HG03060 (cell line): ENCODE data around the gene SSNA1.
"Not testable (repeated sequence)": the region's sequence is repeated elsewhere in the genome, so short reads cannot be mapped to it uniquely, and the experiment has no call there.

Source experiments
- ATAC-seq: cut with Tn5 transposase; IDR thresholded peaks from one replicate; pipeline ENCODE4 v1.9.1; 2021; ENCODE audit warnings: low read depth, moderate number of reproducible peaks; ENCODE audit not compliant: unreplicated experiment

SSNA1 gene

DNA sequence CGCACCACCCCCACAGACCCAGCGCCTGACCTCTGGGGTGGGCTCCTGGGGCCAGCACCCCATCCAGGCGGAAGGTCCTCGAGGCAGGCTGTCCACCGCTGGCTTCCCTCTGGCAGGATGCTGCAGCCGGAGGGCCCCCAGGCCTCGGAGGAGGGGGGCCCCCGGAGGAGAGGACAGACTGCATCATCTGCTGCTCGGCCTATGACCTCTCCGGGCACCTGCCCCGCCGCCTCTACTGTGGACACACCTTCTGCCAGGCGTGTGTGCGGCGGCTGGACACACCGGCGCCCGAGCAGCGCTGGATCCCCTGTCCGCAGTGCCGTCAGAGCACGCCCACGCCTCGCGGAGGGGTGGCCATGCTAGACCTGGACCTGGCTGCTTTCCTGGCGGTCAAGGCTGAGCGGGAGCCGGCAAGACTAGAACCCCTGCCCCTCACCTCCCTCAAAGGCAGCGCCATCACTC, 40.1 kb downstream of the SSNA1 start:
- no peak for ATAC-seq

DNA sequence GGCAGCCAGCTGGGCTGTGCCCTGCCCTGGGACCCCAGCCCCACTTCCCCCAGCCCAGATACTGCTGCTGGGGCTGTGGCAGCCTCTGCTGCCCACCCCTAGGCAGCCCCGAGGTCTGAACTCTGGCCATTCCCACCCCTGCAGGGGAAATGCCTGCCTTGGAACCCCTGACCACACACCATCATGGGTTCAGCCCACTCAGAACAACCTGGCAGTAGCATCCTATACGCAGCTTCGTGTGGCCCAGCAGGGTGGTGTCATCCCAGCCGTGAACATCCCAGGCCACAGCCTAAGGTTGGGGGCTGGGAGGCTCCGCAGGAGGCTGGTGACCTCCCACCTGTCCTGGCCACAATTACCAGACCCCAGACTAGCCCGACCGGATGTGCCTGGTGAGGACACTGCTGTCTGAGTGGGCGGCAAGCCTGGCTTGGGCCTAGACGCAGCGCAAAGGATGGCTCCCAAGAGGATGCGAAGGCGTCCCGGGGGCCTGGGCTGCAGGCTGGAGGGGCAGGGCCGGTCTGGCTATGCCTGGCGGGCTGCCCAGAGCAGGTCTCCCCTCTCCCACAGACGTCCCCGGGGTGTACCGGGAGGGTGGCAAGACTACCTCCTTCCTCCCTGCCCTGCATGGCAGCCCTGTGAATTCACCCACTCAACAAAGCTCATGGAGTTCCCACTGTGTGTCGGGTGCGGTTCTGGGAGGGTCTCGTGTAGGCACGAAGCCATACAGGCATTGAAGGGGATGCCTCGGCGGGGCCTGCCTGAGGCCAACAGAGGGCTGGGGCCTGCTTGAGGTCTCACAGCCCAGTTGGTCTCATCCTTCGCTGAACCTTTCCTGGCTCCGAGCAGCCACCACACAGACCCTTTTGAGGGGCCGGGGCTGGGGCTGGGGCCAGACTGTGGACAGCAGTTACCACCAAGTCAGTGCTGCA, 40.8 kb downstream of the SSNA1 start:
- no peak for ATAC-seq

DNA sequence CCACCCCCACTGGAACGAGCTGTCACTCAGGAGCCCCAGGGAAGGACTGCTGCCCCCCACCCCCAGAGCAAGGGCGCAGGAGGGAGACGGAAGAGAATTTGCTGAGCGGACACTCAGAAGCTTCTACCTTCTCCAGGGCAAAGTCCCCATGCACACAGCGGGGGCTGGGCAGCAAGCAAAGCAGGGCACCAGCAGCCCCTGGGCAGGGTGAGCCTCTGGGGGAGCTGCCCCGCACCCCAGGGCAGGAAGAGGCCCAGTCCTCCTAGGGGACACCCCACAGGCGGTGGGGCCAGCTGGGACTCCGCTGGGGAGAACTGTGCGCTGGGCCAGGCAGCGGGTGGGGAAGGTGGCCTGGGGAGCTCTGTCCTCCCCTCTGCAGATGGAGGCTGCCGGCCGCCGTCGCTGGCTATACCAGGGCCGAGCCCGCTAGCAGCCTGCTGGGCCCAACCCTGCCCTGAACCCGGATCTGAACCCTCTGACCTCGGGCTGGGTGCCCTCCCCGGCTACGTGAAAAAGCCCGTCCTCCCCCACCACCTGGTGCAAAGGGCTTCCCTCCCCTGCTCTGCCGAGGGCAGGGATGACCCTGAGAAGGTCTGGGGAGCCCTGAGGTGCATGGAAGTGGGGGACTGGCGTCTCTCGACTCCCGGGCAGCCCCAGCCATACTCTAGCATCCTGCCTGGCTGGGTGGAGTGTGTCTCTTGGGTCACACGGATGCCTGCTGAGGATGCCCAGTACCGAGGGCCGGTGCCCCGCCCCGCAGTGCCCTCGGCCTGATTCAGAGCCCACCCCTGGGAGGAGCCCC, 41.6 kb downstream of the SSNA1 start:
- no peak for ATAC-seq

GRCh38 chr9:137230705-137231371, 42.4 kb downstream of the SSNA1 start, which contains the start of gene SLC34A3:
TSS of gene SLC34A3 (plus strand) at chr9:137230901. CDS start at chr9:137231703, 802 bp downstream.
- no peak for ATAC-seq

DNA sequence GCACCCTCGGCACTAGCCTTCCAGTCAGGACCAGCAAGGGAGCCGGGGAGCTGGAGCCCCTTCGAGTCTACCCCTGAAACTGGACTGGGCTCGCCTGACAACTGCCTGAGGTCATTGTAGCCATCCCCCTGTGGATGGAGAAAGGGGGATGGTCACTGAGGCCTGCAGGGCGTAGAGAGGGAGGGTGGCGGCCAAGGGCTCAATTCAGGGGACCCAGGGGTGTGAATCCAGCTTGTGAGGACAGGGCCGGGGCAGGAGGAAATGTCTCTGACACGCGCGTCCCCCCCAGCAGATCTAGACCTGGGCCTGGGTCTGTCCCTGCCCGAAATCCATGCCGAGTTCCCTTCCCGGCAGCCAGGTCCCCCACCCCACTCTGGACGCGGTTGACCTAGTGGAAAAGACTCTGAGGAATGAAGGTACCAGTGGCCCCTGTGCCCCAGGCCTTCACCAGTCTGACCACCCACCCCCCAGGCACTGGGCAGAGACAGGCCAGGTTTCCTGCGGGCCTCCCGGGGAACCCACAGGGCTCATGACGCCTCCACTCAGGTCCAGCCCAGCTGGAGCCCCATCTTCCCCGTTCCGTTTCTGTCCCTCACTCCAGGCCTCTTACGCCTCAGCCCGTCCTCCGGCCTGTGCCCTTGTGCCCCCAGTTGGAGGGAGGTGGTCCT, 43.0 kb downstream of the SSNA1 start:
- no peak for ATAC-seq

GRCh38 chr9:137232101-137232500, 43.6 kb downstream of the SSNA1 start:
- ATAC-seq = no peak

GRCh38 chr9:137232510-137232909, 44.0 kb downstream of the SSNA1 start:
- ATAC-seq = no peak

DNA sequence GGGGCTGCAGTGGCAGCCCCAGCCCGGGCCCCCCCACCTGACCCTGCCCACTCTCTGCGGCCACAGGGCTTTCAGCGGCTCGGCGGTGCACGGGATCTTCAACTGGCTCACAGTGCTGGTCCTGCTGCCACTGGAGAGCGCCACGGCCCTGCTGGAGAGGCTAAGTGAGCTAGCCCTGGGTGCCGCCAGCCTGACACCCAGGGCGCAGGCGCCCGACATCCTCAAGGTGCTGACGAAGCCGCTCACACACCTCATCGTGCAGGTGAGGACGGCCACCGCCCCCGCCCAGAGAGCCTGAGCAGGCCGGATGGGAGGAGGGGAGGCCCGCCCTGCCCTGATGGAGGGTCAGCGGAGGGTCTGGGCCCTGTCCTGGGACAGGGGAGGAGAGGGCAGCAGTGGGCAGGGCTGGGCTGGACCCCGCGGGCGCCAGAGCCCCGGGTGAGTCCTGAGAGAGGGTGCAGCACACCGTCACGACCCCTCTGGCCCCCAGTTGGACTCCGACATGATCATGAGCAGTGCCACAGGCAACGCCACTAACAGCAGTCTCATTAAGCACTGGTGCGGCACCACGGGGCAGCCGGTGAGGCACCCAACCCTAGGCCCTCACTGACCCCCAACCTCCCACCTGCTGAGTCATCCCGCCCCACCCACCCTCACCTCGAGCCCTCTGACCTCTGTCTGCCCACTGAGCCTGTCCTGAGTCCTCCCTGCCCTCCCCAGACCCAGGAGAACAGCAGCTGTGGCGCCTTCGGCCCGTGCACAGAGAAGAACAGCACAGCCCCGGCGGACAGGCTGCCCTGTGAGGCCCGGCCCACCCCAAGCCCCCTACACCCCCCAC, 44.9 kb downstream of the SSNA1 start:
- ATAC-seq = no peak

DNA sequence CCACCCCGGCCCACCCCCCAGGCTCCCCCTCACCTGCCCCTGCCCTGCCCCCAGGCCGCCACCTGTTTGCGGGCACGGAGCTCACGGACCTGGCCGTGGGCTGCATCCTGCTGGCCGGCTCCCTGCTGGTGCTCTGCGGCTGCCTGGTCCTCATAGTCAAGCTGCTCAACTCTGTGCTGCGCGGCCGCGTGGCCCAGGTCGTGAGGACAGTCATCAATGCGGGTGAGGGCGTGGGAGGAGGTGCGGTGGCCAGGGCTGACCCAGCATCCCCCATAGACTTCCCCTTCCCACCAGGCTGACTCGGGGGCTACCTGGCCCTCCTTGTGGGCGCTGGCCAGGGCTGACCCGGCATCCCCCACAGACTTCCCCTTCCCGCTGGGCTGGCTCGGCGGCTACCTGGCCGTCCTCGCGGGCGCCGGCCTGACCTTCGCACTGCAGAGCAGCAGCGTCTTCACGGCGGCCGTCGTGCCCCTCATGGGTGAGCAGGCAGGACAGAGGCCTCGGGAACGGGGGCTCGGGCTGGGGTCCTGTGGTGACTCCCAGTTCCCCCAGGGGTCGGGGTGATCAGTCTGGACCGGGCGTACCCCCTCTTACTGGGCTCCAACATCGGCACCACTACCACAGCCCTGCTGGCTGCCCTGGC, 45.7 kb downstream of the SSNA1 start:
- no peak for ATAC-seq

- ATAC-seq = no peak
Measured at GRCh38 chr9:137234758-137235423, 46.4 kb downstream of the SSNA1 start.

DNA sequence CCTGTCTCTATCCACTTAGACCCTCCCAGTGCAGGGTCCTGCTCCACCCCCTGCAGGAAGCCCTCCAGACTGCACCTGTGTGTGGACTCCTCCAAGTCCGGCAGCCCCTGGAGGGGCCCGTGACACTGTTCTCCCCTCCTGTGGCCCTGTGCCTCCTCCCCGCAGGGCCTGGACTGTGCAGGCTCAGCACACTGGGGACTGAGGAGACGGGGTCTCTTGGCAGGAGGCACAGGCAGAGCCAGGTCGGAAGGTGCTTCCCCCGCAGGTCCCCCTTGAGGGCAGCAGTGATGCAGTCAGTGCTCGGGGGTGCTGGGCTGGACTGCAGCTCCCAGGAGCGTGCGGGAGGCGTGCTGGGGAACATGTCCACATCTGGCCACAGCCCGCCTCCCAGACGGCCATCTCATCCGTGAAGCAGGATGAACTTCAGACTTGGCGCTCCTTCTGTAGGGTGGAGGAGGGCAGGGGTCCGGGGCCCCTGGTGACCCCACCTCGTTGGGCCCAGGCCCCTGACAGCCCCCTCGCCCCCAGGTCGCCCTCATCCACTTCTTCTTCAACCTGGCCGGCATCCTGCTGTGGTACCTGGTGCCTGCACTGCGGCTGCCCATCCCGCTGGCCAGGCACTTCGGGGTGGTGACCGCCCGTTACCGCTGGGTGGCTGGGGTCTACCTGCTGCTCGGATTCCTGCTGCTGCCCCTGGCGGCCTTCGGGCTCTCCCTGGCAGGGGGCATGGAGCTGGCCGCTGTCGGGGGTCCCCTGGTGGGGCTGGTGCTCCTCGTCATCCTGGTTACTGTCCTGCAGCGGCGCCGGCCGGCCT, 47.2 kb downstream of the SSNA1 start:
- ATAC-seq = no peak

GRCh38 chr9:137236238-137236935, 47.9 kb downstream of the SSNA1 start:
- ATAC-seq = no peak

DNA sequence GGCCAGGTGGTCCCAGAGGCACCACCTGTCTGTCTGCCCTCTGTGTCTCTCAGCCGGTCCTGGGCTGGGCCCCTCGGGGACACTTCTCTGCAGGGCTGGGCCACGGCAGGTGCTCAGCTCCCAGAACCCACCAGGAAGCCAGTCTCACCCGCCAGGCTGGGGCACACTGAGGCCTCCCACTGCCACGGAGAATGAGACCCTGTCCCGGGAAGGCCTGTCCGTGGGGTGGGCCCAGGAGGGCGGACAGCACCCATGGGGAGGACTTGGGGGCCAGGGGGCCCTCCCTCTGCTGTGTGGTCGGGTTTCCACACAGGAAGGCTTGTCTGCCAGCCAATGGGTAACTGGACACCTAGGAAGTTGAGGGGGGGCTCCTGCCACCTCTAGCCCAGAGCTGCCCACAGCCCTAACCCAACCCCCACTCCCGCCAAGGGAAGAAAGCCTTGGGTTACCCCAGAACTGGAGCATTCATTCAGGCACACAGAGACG, 48.5 kb downstream of the SSNA1 start:
- no peak for ATAC-seq

GRCh38 chr9:137237759-137238726, 49.6 kb downstream of the SSNA1 start:
- no peak for ATAC-seq

DNA sequence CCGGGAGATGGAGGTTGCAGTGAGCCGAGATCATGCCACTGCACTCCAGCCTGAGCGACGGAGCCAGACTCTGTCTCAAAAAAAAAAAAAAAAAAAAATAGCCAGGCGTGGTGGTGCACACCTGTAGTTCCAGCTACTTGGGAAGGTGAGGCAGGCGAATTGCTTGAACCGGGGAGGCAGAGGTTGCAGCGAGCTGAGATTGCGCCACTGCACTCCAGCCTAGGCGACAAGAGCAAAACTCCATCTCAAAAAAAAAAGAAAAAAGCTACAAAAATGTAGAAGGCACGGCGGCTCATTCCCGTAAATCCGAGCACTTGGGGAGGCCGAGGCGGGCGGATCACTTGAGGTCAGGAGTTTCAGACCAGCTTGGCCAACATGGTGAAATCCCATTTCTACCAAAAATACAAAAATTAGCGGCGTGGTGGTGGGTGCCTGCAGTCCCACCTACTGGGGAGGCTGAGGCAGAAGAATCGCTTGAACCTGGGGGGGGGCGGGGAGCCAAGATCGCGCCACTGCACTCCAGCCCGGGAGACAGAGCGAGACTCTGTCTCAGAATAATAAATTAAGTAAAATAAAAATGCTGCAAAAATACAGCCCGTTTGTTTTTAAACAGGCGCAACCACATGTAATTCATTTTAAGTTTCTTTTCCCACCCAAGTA, 51.2 kb downstream of the SSNA1 start:
- not testable (repeated sequence) for ATAC-seq
